Ishikawa (cell line): ENCODE data around the gene PIRT.

Source experiments
- CEBPB ChIP-seq: IDR thresholded peaks from 2 replicates; pipeline ENCODE4 v1.6.1; 2012
- CREB1 ChIP-seq: IDR thresholded peaks from 2 replicates; pipeline ENCODE4 v1.6.1; 2012; ENCODE audit warnings: low read depth
- EGR1 ChIP-seq: IDR thresholded peaks from 2 replicates; pipeline ENCODE4 v1.6.1; 2012
- EP300 ChIP-seq: IDR thresholded peaks from 2 replicates; pipeline ENCODE4 v1.6.1; 2012; ENCODE audit warnings: borderline replicate concordance
- FOXM1 ChIP-seq: IDR thresholded peaks from 2 replicates; pipeline ENCODE4 v1.6.1; 2012; ENCODE audit warnings: low read depth, borderline replicate concordance
- MAX ChIP-seq: IDR thresholded peaks from 2 replicates; pipeline ENCODE4 v1.6.1; 2012
- NFIC ChIP-seq: IDR thresholded peaks from 2 replicates; pipeline ENCODE4 v1.6.1; 2012
- RAD21 ChIP-seq: IDR thresholded peaks from 2 replicates; pipeline ENCODE4 v1.6.1; 2012; ENCODE audit warnings: low read depth
- REST ChIP-seq: IDR thresholded peaks from 2 replicates; pipeline ENCODE4 v1.6.1; 2012; ENCODE audit warnings: low read depth, mild to moderate bottlenecking
- TAF1 ChIP-seq: IDR thresholded peaks from 2 replicates; pipeline ENCODE4 v1.6.1; 2012; ENCODE audit warnings: low read depth, mild to moderate bottlenecking
- TCF12 ChIP-seq: IDR thresholded peaks from 2 replicates; pipeline ENCODE4 v1.6.1; 2012; ENCODE audit warnings: low read depth
- TEAD4 ChIP-seq: IDR thresholded peaks from 2 replicates; pipeline ENCODE4 v1.6.1; 2012
- USF1 ChIP-seq: IDR thresholded peaks from 2 replicates; pipeline ENCODE4 v1.6.1; 2012
- YY1 ChIP-seq: IDR thresholded peaks from 2 replicates; pipeline ENCODE4 v1.6.1; 2012; ENCODE audit warnings: low read depth
- ZBTB7A ChIP-seq: IDR thresholded peaks from 2 replicates; pipeline ENCODE4 v1.6.1; 2012; ENCODE audit warnings: low read depth

PIRT gene

GRCh38 chr17:10790491-10791401 is 47.1 kb downstream of the PIRT start:
- TF ChIP-seq CEBPB (no peak), EP300 (no peak), RAD21 (no peak), EGR1 (no peak), TCF12 (no peak), MAX (no peak), USF1 (no peak), TEAD4 (no peak), NFIC (no peak), TAF1 (no peak), FOXM1 (no peak), REST (no peak), YY1 (no peak), CREB1 (no peak), ZBTB7A (no peak)

GRCh38 chr17:10789694-10790271 is 48.1 kb downstream of the PIRT start:
- TF ChIP-seq YY1, result no peak
- TF ChIP-seq REST, result no peak
- TF ChIP-seq ZBTB7A, result no peak
- no peak for TF ChIP-seq TEAD4
- no peak for TF ChIP-seq RAD21
- TF ChIP-seq MAX, result no peak
- TF ChIP-seq EP300, result no peak
- no peak for TF ChIP-seq EGR1
- no peak for TF ChIP-seq TCF12
- no peak for TF ChIP-seq TAF1
- no peak for TF ChIP-seq CEBPB
- TF ChIP-seq USF1, result no peak

- no peak for TF ChIP-seq MAX
- no peak for TF ChIP-seq ZBTB7A
- no peak for TF ChIP-seq NFIC
- TF ChIP-seq CEBPB, result no peak
- no peak for TF ChIP-seq REST
- TF ChIP-seq USF1, result no peak
- no peak for TF ChIP-seq TCF12
- no peak for TF ChIP-seq CREB1
- no peak for TF ChIP-seq RAD21
Observed at GRCh38 chr17:10787306-10788045, 50.4 kb downstream of the PIRT start.
